Cerebellar cortex (tissue), 1 donor: Measurements from ENCODE around the gene TMEM208.

Source experiments
- DNase-seq: peaks from one replicate; pipeline ENCODE4 v3.0.0-alpha.2; 2015; ENCODE audit warnings: low spot score

TMEM208 gene

GRCh38 chr16:67237396-67238277 lies 10.7 kb downstream of the TMEM208 start:
- no peak for DNase-seq

- DNase-seq = no peak
Measured at GRCh38 chr16:67238278-67238575, 11.3 kb downstream of the TMEM208 start.

GRCh38 chr16:67238806-67239470 lies 12.0 kb downstream of the TMEM208 start:
- no peak for DNase-seq

- DNase-seq = no peak
Measured at GRCh38 chr16:67240506-67240905, 13.6 kb downstream of the TMEM208 start.

GRCh38 chr16:67241008-67241900 lies 14.3 kb downstream of the TMEM208 start:
- DNase-seq = no peak

GRCh38 chr16:67242138-67242730 lies 15.3 kb downstream of the TMEM208 start:
- no peak for DNase-seq

- DNase-seq = no peak
Measured at GRCh38 chr16:67243481-67243880, 16.6 kb downstream of the TMEM208 start.

GRCh38 chr16:67244387-67245185 lies 17.7 kb downstream of the TMEM208 start:
- no peak for DNase-seq

- DNase-seq = no peak
Measured at GRCh38 chr16:67245186-67245585, 18.3 kb downstream of the TMEM208 start.

GRCh38 chr16:67245674-67246080 lies 18.7 kb downstream of the TMEM208 start:
- no peak for DNase-seq

- peak; percentile 75 for DNase-seq
Measured at GRCh38 chr16:67246081-67246755, 19.3 kb downstream of the TMEM208 start.

GRCh38 chr16:67246756-67247191 lies 19.8 kb downstream of the TMEM208 start:
- peak; percentile 50 for DNase-seq

GRCh38 chr16:67247192-67248072 lies 20.5 kb downstream of the TMEM208 start, which contains the start of gene FHOD1:
FHOD1 (minus strand) TSS chr16:67247481; CDS start chr16:67247410, 71 bp downstream.
- peak; percentile 96 for DNase-seq

- DNase-seq = peak; percentile 48
Measured at GRCh38 chr16:67248073-67248400, 21.1 kb downstream of the TMEM208 start.

GRCh38 chr16:67248401-67249177 lies 21.7 kb downstream of the TMEM208 start, which contains the start of gene SLC9A5:
SLC9A5 (plus strand) TSS chr16:67248979; CDS start chr16:67249015, 36 bp downstream.
- DNase-seq = no peak

- DNase-seq = peak; percentile 47
Measured at GRCh38 chr16:67249178-67250044, 22.5 kb downstream of the TMEM208 start.

GRCh38 chr16:67250045-67250327 lies 23.1 kb downstream of the TMEM208 start:
- DNase-seq = no peak
